Mucosa of stomach (tissue), 1 donor: ENCODE data around the gene SMARCB1.

Source experiments
- H3K27me3 ChIP-seq: one replicate; pipeline ENCODE4 v1.7.0; 2013; ENCODE audit warnings: mild to moderate bottlenecking, low read length; ENCODE audit not compliant: control insufficient read depth, insufficient read depth
- H3K36me3 ChIP-seq: one replicate; pipeline ENCODE4 v1.7.0; 2013; ENCODE audit warnings: low read length; ENCODE audit not compliant: control insufficient read depth, insufficient read depth
- H3K4me1 ChIP-seq: one replicate; pipeline ENCODE4 v1.7.0; 2013; ENCODE audit warnings: mild to moderate bottlenecking, low read length; ENCODE audit not compliant: control insufficient read depth, insufficient read depth
- H3K4me3 ChIP-seq: one replicate; pipeline ENCODE4 v1.7.0; 2013; ENCODE audit warnings: low read length
- H3K9ac ChIP-seq: one replicate; pipeline ENCODE4 v1.7.0; 2013; ENCODE audit warnings: mild to moderate bottlenecking, low read length, moderate library complexity
- H3K9me3 ChIP-seq: one replicate; pipeline ENCODE4 v1.7.0; 2013; ENCODE audit warnings: mild to moderate bottlenecking, low read length, moderate library complexity; ENCODE audit not compliant: control insufficient read depth
- donor health status: Pancreatic carcinoma.

SMARCB1 gene

DNA sequence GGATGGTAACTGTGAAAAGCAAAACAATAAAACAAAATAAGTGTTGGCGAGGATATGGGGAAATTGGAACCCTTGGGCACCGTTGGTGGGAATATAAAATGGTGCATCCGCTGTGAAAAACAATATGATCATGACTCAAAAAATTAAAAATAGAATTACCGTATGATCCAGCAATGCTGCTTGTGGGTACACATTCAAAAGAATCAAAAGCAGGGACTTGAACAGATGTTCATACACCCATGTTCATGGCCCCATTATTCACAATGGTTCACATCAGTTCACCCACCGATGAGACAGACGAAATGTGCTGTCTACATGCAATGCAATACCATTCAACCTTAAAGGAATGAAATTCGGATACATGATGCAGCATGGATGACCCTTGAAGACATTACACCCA lies 53.3 kb downstream of the SMARCB1 start:
- Histone ChIP-seq H3K4me3 (no peak overlapping the region), H3K4me1 (peaks cover 28% of the 10 kb centered on the region), H3K27me3 (no peaks in the 10 kb centered on the region), H3K9ac (no peak overlapping the region), H3K36me3 (no peaks in the 10 kb centered on the region), H3K9me3 (no peaks in the 10 kb centered on the region)

DNA sequence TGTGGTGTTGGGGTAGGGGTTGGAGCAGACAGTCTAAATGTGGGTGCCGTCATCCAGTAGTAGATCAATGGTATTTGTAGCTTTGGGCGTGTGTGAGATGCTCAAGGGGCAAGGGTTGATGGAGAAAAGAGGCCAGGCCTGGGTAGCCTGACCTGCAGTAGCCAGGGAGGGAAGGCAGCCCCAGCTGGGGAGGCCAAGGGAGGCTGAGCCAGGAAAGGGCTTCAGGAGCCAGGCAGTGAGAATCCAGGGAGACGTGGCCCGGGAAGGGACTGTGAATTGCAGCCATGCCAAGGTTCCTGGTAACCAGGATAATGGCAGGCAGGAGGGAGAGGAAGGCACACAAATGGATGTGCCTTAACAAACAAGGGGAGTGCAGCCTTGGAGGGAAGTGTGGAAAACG lies 54.5 kb downstream of the SMARCB1 start:
- H3K9ac ChIP-seq = no peak overlapping the region
- no peaks in the 10 kb centered on the region for H3K27me3 ChIP-seq

DNA sequence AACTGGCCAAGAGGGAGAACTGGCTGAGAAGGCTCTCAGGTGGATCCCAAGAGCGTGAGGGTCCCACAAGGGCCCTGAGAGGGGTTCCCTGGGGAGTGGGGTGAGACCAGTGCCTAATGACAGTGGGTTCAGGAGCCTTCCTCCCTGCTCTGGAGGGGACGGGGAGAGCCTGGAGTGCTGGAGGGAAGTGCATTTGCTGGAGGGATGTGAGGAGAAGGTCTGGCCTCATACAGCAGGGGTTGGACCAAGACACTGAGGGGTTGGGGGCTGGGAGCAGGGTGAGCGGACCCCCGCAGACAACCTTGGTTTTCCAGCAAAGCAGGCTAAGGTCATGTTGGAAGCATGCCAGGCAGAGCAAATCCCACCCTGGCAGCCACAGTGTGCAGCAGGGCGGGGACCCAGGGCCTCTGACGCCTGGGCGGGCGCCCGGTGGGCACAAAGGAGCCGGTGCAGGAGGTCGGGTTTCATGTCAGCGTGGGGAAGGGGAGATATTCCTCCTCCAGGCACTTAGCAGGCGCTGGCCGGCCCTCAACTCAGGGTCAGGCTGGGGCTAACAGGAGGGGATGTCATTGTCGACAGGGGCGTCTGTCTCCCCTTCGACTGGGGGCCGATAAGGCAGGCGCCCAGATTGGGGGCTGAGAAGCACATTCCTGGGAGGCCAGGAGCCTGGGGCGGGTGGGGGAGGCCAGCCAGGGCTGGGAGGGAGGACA lies 55.1 kb downstream of the SMARCB1 start:
- Histone ChIP-seq H3K4me1 (peaks cover 27% of the 10 kb centered on the region), H3K36me3 (no peaks in the 10 kb centered on the region), H3K9ac (no peak overlapping the region), H3K4me3 (no peak overlapping the region), H3K9me3 (no peaks in the 10 kb centered on the region), H3K27me3 (no peaks in the 10 kb centered on the region)

More for the DNA sequence above, 54.5 kb downstream of the SMARCB1 start:
- Histone ChIP-seq H3K4me3 (no peak overlapping the region), H3K36me3 (no peaks in the 10 kb centered on the region), H3K4me1 (peaks cover 30% of the 10 kb centered on the region), H3K9me3 (no peaks in the 10 kb centered on the region)

DNA sequence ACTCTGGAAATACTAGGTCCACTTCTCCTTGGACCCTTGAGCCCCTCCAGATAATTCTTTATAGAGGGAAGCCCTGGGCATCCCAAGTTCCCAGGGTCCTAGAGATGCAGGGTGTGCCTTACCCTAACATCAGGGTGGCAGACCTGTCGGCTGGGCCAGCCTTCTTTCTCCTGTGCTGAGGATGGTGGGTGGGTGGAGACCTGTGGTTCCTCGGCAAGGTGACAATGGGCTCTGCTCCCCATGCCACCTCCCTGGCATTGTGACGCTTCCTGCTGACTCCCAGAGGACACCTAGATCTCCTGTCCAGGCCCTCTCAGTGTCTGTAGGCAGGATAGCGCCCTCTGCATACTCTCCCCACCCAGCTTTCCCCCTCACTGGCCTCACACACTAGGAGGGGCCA lies 55.8 kb downstream of the SMARCB1 start:
- Histone ChIP-seq H3K9ac (no peak overlapping the region), H3K4me1 (peaks cover 23% of the 10 kb centered on the region), H3K4me3 (no peak overlapping the region), H3K27me3 (no peaks in the 10 kb centered on the region), H3K36me3 (no peaks in the 10 kb centered on the region), H3K9me3 (no peaks in the 10 kb centered on the region)

DNA sequence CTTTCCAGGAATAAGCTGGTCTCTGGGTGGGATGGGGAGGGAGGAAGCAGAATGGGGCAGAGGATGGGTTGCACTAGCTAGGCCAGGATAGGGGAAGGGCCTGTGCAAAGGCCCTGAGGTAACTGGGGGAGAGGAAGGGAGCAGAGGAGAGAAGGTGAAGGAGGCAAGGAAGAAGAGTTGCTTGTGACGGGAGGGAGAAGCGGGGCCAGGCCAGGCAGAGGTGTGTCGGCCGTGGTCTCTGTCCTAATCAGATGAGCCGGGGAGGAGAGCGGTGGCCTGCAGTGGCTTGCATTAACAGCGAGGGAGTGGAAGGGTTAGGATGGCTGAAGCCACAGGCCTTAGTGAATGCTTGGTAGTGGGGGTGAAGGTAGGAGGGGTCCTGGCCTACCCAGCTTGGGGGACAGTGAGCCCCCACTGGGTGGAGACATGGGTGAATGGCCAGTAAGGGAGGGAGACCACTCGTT lies 58.0 kb downstream of the SMARCB1 start:
- H3K36me3 ChIP-seq = no peaks in the 10 kb centered on the region
- H3K4me1 ChIP-seq = peaks cover 17% of the 10 kb centered on the region
- peaks cover 7% of the 10 kb centered on the region for H3K27me3 ChIP-seq
- H3K9ac ChIP-seq = no peak overlapping the region
- no peaks in the 10 kb centered on the region for H3K9me3 ChIP-seq
- no peak overlapping the region for H3K4me3 ChIP-seq

DNA sequence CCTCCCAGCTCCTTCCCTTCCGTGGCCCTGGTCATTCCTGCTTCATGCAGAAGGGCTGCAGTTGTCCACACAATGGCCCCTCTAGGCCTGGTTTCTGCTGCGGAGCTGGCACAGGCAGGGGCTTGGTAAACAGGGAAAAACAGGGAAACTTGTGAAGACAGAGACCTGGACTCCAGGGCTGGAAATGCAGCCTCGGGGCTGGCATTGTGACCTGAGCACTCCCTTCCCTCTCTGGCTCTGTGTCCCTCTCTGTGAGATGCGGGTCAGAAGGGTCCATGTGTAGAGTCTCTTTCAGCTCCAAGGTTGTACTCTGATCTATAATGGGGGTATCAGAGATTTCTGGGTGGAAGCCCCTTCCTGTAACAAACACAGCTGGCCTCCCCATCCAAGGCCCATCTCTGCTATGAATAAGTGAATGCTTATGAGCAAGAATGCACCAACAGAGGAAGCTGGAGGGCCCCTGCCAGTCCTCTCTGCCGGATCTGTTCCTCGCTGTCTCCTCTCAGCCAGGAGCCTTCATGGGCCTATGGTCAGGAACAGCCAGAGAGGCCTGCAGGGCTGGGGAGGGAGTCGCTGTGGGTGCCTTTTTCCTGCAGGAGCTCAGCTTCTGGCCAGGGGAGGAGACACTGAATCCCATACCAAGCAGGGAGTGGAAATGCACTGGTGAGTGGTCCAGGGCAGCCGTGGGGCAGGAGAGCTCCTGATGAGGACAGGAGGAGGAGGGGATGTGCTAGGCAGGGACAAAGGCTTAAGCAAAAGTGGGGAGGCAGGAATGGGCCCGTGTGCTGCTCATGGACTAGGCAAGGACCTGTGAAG lies 58.7 kb downstream of the SMARCB1 start:
- H3K4me1 ChIP-seq = peaks cover 17% of the 10 kb centered on the region
- no peaks in the 10 kb centered on the region for H3K36me3 ChIP-seq
- H3K4me3 ChIP-seq = no peak overlapping the region
- no peaks in the 10 kb centered on the region for H3K9me3 ChIP-seq
- H3K9ac ChIP-seq = no peak overlapping the region
- H3K27me3 ChIP-seq = peaks cover 7% of the 10 kb centered on the region

DNA sequence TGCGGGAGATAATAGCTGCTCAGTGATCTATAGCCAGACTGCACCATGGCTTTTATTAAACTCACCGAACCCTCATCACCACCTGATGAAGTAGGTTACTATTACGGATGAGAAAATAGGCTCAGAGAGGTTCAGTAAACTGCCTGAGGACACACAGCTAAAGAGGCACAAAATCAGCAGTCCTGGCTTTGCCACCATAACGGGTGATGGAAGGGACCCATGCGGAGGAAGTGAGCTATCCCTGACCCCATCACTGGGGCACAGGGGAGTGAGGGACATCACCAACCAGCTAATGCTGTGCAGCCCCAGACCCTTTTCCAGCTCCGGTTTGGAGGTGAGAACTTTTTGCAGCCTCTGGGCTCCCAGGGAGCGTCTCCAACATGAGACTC lies 59.3 kb downstream of the SMARCB1 start:
- Histone ChIP-seq H3K4me3 (no peak overlapping the region), H3K27me3 (peaks cover 7% of the 10 kb centered on the region), H3K9ac (no peak overlapping the region), H3K36me3 (no peaks in the 10 kb centered on the region), H3K9me3 (no peaks in the 10 kb centered on the region), H3K4me1 (peaks cover 17% of the 10 kb centered on the region)

DNA sequence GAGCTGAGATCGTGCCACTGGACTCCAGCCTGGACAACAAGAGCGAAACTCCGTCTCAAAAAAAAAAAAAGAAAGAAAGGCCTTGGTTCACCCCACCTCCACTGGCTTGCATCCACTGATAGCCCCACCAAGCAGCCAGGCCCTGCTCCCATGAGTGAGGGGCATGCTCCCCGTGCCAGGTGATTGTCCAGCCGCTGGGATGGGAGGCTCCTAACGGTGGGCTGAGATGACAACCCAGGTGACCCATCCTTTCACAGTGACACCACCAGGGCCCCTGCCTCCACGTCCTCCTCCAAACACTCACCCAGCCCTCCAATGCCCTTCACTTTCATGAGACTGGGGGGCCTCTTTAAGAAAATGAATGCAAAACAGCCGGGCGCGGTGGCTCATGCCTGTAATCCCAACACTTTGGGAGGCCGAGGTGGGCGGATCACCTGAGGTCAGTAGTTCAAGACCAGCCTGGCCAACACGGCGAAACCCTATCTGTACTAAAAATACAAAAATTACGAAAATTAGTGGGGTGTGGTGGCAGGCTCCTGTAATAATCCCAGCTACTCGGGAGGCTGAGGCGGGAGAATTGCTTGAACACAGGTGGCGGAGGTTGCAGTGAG lies 60.6 kb downstream of the SMARCB1 start:
- Histone ChIP-seq H3K9ac (no peak overlapping the region), H3K4me1 (peaks cover 17% of the 10 kb centered on the region), H3K9me3 (no peaks in the 10 kb centered on the region), H3K27me3 (peaks cover 7% of the 10 kb centered on the region), H3K36me3 (no peaks in the 10 kb centered on the region), H3K4me3 (no peak overlapping the region)

DNA sequence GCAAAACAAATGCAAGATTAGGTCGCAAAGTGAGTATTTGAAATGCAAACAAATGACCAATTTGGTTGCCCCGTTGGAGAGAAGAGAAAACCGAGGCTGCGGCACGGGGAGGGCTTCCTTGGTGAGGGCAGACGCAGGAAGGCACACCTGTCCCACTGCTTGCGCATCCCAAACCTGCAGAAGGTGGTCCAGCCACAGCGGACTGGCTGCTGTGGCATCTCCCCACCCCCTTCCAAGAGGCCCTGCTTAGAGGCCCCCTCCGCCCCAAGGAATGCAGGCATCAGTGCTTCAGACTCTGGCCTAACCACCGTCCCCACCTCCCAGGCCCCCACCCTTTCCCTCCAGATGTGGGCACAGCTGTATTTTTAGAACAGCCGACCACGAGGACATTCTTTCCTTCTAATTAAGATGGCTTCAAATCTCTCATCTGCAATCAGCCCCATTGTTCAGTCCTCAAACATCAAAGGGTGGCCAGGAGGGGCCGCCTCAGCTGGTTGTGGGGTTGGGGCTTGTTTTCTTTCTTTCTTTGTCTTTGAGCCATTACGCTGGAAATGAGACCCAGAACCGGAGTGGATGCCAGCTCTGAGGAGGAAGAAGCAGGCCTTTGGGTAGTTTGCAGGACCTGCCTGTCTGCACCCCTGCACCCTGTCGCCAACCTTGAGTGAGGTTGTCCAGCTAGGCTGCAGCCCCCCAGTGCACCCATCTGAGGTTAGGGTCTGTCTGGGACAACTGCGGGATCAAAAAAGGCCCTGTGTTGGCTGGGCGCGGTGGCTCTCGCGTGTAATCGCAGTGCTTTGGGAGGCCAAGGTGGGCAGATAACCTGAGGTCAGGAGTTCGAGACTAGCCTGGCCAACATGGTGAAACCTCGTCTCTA lies 61.5 kb downstream of the SMARCB1 start:
- Histone ChIP-seq H3K4me1 (peaks cover 17% of the 10 kb centered on the region), H3K27me3 (peaks cover 7% of the 10 kb centered on the region), H3K9me3 (no peaks in the 10 kb centered on the region), H3K4me3 (no peak overlapping the region), H3K9ac (no peak overlapping the region), H3K36me3 (no peaks in the 10 kb centered on the region)

DNA sequence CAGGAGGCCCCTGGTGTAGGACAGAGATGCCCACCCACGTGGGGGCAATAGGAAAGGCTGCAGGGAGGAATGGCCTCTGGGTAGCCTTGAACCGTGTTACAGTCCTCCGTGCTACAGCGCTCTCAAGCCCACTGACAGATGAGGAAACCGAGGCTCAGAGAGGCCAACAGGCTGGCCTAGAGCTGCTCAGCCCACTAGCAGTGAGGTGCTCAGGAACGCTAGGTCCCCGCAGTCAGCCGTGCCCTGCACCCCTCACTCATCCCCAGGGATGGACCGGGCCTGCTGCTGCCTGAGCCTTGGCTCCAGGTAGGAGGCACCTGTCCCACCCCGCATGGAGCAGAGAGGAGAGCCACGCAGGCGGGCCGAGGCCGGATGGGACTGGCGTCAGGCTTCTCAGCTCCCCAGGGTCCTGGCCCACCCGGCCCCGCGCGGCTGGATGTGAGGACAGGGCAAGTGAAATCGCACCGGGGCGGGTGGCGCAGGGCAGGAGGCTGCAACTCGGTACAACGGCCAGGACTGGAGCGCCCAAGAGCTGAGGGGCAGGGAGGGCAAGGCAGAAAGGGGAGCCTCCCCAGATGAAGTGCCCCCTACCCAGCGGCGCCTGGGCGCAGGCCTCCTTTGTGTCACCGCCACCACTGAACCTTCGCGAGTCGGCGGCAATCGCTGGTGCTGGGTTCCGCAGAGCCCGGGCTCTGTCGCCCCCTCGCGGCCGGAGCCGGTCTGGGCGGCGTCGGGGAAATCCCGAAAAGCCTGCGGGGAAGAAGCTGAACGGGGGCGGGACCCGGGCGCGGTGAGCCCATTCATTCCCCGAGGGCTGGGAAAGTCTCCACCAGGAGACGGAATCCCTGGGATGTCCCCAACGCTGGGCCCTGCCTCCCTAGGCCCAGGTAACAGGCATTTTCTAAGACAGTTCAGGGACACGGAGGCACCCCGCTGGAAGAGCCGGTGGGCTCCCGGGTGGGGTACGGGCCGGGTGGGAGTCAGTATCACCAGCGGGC lies 62.5 kb downstream of the SMARCB1 start:
- peaks cover 16% of the 10 kb centered on the region for H3K4me1 ChIP-seq
- no peak overlapping the region for H3K9ac ChIP-seq
- peaks cover 7% of the 10 kb centered on the region for H3K27me3 ChIP-seq
- no peaks in the 10 kb centered on the region for H3K36me3 ChIP-seq
- no peaks in the 10 kb centered on the region for H3K9me3 ChIP-seq
- H3K4me3 ChIP-seq = no peak overlapping the region
